Measurements from ENCODE around the gene AGTPBP1. TPM values are rescaled to one million over a fixed set of nuclear protein-coding genes. Genes with fewer than 3 reads are reported as not detected.

AGTPBP1 gene
- total RNA-seq, 1 experiment from 2014 or later: 54.7 TPM

- DNase-seq (ENCODE audit: low spot score): no peak
- Mint-ChIP-seq H3K4me3 (peak overlapping the region; percentile 92), H3K27me3 (ENCODE audit: low read depth) (no peaks in the 10 kb centered on the region; the same call in 1 of the 2 replicates), H3K36me3 (no peaks in the 10 kb centered on the region), H3K27ac (peak overlapping the region; percentile 96), H3K9me3 (no peaks in the 10 kb centered on the region), H3K4me1 (peaks cover 57% of the 10 kb centered on the region)
- no peak for ATAC-seq
- no peak for TF ChIP-seq ZNF416 (CRISPR knock-in tag; IDR thresholded peaks at IDR 0.05)
- TF ChIP-seq E2F1 (CRISPR knock-in tag; IDR thresholded peaks at IDR 0.05): no peak
- no peak for TF ChIP-seq RELA (CRISPR knock-in tag; IDR thresholded peaks at IDR 0.05; ENCODE audit: borderline replicate concordance)
- no peak for TF ChIP-seq AFF4 (CRISPR knock-in tag; IDR thresholded peaks at IDR 0.05; ENCODE audit: borderline replicate concordance)
- CTCF ChIA-PET: interaction anchor here (0.7 to 1.5 kb wide), 4 partner anchors 13 to 131 kb away, joined by 3 to 8 read pairs (median 3); no protein-coding TSS in a partner anchor
- POLR2A ChIA-PET: interaction anchor here (0.6 kb wide), 1 partner anchor 138 kb away, joined by 4 read pairs; no protein-coding TSS in a partner anchor
Measured at GRCh38 chr9:85740787-85741094, 1.0 kb downstream of the AGTPBP1 start.

- DNase-seq (ENCODE audit: low spot score): no peak
- H3K9me3 Mint-ChIP-seq: no peaks in the 10 kb centered on the region
- CTCF ChIA-PET: interaction anchor here (1.1 kb wide), 1 partner anchor 40 kb away, joined by 6 read pairs; no protein-coding TSS in a partner anchor
- no peaks in the 10 kb centered on the region; the same call in 1 of the 2 replicates for H3K36me3 Mint-ChIP-seq
- no peak for ATAC-seq
- H3K4me1 Mint-ChIP-seq: peaks cover 46% of the 10 kb centered on the region
- H3K27ac Mint-ChIP-seq: no peak overlapping the region; the same call in 1 of the 2 replicates
- POLR2A ChIA-PET: no interaction called here
- TF ChIP-seq USF2 (CRISPR knock-in tag; IDR thresholded peaks at IDR 0.05): no peak
- no peak overlapping the region for H3K4me3 Mint-ChIP-seq
- H3K27me3 Mint-ChIP-seq (ENCODE audit: low read depth): no peaks in the 10 kb centered on the region
Measured at GRCh38 chr9:85738509-85738908, 3.2 kb downstream of the AGTPBP1 start.

- no peak for TF ChIP-seq USF1 (CRISPR knock-in tag; IDR thresholded peaks at IDR 0.05)
- no peak for TF ChIP-seq FOXK1 (CRISPR knock-in tag; IDR thresholded peaks at IDR 0.05)
- no peak for TF ChIP-seq OVOL2 (CRISPR knock-in tag; IDR thresholded peaks at IDR 0.05; ENCODE audit: borderline replicate concordance)
- no peak for TF ChIP-seq NR3C1 (CRISPR knock-in tag; conservative IDR thresholded peaks at IDR 0.05; ENCODE audit: low read depth)
- TF ChIP-seq ZNF512 (CRISPR knock-in tag; IDR thresholded peaks at IDR 0.05; ENCODE audit: borderline replicate concordance): no peak
- TF ChIP-seq ZSCAN18 (CRISPR knock-in tag; IDR thresholded peaks at IDR 0.05): no peak
- TF ChIP-seq ZBTB43 (CRISPR knock-in tag; IDR thresholded peaks at IDR 0.05): no peak
- TF ChIP-seq ZNF671 (CRISPR knock-in tag; IDR thresholded peaks at IDR 0.05): no peak
- no peak for TF ChIP-seq TEAD1 (CRISPR knock-in tag; IDR thresholded peaks at IDR 0.05)
- TF ChIP-seq ZNF532 (CRISPR knock-in tag; IDR thresholded peaks at IDR 0.05; ENCODE audit: borderline replicate concordance): no peak
- Mint-ChIP-seq H3K36me3 (no peaks in the 10 kb centered on the region; the same call in 1 of the 2 replicates), H3K4me3 (no peak overlapping the region), H3K27me3 (ENCODE audit: low read depth) (no peaks in the 10 kb centered on the region), H3K9me3 (no peaks in the 10 kb centered on the region), H3K27ac (no peak overlapping the region), H3K4me1 (peaks cover 42% of the 10 kb centered on the region)
- CTCF ChIA-PET: interaction anchor here (0.8 kb wide), 1 partner anchor 405 kb away, joined by 3 read pairs; no protein-coding TSS in a partner anchor
- DNase-seq (ENCODE audit: low spot score): no peak
- no peak for ATAC-seq
- POLR2A ChIA-PET: no interaction called here
Measured at GRCh38 chr9:85737671-85738070, 4.1 kb downstream of the AGTPBP1 start.
